ENCODE measurements around the gene TRIM33.

DNA sequence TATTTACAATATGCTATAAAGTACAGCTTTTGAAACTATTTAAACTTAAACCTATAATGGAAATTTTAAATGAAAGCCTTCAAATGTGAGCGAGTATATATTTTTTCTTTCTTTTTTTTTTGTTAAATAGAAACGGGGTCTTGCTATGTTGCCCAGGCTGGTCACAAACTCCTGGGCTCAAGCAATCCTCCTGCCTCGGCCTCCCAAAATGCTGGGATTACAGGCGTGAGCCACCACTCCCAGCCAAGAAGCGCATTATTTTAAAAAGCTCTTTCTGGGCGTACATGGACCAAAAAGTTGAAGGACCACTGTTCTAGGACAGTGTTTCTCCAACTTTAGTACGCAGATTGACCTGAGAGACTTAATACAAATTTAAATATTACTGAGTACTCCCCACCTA is 87.5 kb downstream of the TRIM33 start:
- no peak for TF ChIP-seq POLR2A (IDR thresholded peaks at IDR 0.05)
- TF ChIP-seq, protein P1, sequence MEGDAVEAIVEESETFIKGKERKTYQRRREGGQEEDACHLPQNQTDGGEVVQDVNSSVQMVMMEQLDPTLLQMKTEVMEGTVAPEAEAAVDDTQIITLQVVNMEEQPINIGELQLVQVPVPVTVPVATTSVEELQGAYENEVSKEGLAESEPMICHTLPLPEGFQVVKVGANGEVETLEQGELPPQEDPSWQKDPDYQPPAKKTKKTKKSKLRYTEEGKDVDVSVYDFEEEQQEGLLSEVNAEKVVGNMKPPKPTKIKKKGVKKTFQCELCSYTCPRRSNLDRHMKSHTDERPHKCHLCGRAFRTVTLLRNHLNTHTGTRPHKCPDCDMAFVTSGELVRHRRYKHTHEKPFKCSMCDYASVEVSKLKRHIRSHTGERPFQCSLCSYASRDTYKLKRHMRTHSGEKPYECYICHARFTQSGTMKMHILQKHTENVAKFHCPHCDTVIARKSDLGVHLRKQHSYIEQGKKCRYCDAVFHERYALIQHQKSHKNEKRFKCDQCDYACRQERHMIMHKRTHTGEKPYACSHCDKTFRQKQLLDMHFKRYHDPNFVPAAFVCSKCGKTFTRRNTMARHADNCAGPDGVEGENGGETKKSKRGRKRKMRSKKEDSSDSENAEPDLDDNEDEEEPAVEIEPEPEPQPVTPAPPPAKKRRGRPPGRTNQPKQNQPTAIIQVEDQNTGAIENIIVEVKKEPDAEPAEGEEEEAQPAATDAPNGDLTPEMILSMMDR (IDR thresholded peaks at IDR 0.05): no peak

All from lower leg skin (tissue), 3 donors.